Stimulated activated CD8-positive, alpha-beta memory T cell treated with anti-CD3 and anti-CD28 coated beads, Interleukin-12 subunit alpha, Interleukin-12 subunit beta, amount 100 ng/mL, for 1 hour (primary cell): ENCODE measurements around the gene UBE4B.

Experiments used
- DNase-seq: peaks from one replicate; pipeline ENCODE4 v3.0.0-alpha.2; 2020; ENCODE audit warnings: low read depth

The UBE4B gene

GRCh38 chr1:10117132-10117531, 84.4 kb downstream of the UBE4B start:
- DNase-seq: no peak

GRCh38 chr1:10117865-10118264, 85.1 kb downstream of the UBE4B start:
- no peak for DNase-seq

GRCh38 chr1:10121688-10122087, 88.9 kb downstream of the UBE4B start:
- no peak for DNase-seq

DNA sequence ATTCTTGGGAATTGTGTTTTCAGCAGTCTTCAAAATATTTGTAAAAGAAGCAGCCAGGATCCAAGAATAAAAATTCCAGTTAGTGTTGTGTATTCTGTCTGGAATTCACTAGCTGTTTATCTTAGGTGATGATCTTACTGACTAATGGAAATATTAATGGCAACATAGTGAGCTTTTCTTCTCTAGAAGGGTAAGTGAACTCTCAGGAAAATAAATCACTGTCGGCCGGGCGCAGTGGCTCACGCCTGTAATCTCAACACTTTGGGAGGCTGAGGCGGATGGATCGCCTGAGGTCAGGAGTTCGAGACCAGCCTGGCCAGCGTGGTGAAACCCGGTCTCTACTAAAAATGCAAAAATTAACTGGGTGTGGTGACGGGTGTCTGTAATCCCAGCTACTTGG, 90.2 kb downstream of the UBE4B start:
- no peak for DNase-seq

DNA sequence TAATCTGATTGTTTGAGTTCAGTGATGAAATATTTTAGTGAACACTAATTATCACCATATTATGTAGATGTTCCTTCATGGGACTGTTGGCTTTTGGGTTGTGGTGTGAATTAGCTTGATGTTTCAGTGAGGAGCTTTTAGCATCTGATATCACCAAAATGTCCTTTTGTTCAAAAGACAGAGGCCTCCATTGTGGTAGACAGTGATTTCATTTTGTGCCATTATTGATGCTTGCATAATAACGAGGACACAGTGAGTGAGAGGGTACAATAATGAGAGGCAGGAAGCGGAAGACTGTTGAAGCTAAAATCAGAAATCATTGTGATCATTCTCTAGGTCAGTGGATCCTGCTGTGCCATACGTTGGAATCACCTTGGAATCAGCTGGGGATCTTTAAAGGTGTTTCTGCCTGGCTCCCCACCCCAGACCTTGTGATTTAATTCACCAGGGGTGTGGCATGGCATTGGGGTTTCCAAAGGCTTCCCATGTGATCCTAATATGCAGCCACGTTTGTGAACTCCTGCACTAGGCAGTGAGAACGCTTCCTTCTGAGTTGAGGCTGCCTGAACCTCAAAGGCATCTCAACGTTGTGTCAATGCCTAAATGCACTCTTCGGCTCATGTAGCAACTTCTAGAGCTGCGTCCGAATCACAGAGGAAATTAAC, 95.5 kb downstream of the UBE4B start:
- no peak for DNase-seq

DNA sequence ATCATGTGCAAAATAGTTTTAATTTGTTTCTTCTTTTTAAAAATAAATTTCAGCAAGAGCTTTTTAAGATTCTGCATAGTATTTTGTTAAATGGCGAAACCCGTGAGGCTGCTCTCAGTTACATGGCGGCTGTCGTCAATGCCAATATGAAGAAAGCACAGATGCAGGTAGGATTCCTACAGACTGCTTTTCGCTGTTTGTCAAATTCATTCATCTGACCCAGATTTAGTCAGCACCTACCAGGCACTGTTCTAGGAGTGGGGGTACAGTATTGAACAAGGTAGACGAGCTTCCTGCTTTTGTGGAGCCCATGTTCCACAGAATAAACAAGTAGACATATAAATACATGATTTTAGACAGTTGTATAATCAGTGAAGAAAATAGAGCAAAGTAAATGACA, 99.6 kb downstream of the UBE4B start:
- DNase-seq: no peak

DNA sequence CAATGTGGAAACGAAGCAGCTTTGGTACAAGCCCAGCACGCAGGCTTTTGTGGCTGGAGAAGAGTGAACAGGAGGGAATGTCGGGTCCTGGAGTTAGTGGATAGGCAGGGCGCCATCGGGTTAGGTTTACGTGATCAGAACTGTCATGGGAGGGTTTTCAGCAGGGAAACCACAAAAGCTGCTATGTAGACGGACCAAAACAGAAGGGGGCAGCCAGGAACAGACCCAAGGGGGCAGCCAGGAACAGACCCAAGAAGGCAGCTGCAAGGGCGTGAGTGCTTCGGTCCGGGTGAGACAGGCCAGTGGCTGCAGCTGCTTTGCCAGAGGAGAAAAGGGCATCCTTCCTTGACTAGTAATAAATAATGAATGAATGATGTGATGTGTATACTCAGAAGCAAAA, 100.1 kb downstream of the UBE4B start:
- no peak for DNase-seq

GRCh38 chr1:10140981-10141380, 108.2 kb downstream of the UBE4B start:
- DNase-seq: no peak

DNA sequence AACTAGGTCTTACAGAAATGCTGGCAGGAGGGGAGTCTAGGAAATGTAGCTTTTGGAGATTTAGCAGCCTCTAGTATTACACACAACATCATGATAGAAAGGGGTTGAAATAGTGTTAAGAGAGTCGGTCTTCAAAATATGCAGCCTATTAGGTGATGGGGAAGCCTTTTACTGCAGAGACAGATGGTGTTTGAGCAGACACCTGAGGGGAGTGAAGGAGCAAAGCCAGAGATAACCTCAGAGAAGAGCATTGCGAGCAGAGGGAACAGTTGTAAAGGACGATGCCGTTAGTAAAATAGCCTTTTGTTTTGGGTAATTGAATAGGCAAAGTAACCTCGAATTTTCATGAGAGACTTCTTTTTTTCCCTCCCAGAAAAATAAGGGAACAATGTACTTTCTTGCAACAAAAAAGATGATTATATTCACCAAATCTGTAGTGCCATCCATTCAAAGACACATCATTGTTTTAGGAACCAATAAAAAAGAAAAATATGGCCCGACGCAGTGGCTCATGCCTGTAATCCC, 111.3 kb downstream of the UBE4B start:
- no peak for DNase-seq

GRCh38 chr1:10146391-10146790, 113.6 kb downstream of the UBE4B start:
- no peak for DNase-seq

GRCh38 chr1:10149231-10149630, 116.5 kb downstream of the UBE4B start:
- no peak for DNase-seq

DNA sequence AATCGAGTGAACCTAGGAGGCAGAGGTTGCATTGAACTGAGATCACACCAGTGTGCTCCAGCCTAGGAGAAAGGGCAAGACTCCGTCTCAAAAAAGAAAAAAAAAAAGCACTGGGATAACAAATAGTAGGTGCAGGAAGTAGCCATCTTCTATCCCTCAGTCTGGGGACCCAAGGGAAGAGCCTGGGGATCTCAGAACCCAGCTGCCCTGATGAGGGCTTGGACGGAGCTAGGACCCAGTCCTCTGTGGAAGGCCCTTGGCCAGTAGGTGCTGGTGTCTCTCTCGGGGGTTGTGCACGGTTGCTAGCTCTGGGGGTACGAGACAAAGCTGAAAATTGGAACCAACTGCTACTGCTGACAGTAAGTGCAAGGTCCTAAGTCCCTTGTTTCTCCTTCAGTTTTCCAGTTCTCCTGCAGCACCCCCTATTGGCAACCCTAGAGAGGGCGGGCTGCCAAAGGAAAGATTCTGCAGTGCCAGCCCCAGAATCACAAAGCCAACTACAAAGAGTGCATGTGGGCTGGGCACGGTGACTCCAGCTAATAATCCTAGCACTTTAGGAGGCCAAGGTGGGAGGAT, 120.0 kb downstream of the UBE4B start:
- DNase-seq: no peak

DNA sequence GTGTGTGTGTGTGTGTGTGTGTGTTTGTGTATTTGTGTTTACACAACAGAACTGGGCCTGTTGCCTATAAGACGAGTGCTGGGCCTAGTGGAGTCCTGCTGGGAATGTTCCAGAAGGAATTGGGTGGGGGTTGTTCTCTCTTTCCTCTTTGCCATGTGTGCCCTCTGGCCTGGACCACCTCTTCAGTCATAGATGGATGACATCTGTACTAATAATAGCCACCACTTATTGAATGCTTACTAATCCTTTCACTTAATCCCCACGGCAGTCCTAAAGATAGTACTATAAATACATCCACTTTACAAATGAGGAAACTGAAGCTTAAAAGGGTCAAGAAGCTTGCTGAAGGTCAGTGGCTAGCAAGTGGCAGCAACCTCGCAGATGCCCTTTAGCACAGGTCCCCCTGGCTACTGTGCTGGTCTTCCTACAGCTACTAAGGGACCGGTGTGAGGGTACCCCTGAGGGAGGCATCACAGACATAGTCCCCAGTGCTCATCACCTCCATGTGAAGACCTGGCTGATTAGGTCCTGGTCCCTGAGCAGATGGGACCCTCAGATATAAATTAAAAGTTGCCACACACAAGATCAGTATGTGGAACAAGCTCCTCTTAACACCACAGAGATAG, 122.4 kb downstream of the UBE4B start:
- DNase-seq: no peak

DNA sequence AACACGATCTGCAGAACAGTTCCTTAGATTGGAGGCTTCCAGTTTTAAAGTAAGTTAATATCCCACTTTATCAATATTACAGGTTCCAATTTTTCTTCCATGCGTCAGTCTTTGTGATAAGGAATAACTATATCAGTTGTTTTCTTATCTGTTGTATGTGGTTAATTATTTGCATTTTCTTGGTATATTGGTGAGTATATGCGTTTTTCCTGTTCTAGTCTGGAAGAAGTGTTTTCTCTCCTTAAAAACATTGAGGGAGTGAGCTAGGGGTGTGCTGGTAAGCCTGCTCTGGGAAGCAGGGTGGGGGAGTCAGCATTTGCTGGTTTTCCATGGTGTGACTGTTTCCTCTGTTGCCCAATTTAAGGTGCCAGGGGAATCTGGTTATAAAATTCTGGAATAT, 127.4 kb downstream of the UBE4B start:
- DNase-seq: no peak

GRCh38 chr1:10160907-10161490, 128.2 kb downstream of the UBE4B start:
- DNase-seq: no peak

- DNase-seq: no peak
Observed at GRCh38 chr1:10161541-10162290, 129.0 kb downstream of the UBE4B start.

GRCh38 chr1:10168912-10169514, 136.3 kb downstream of the UBE4B start:
- DNase-seq: no peak

- no peak for DNase-seq
Observed at GRCh38 chr1:10170239-10170574, 137.4 kb downstream of the UBE4B start.

GRCh38 chr1:10171105-10171767, 138.5 kb downstream of the UBE4B start:
- no peak for DNase-seq

DNA sequence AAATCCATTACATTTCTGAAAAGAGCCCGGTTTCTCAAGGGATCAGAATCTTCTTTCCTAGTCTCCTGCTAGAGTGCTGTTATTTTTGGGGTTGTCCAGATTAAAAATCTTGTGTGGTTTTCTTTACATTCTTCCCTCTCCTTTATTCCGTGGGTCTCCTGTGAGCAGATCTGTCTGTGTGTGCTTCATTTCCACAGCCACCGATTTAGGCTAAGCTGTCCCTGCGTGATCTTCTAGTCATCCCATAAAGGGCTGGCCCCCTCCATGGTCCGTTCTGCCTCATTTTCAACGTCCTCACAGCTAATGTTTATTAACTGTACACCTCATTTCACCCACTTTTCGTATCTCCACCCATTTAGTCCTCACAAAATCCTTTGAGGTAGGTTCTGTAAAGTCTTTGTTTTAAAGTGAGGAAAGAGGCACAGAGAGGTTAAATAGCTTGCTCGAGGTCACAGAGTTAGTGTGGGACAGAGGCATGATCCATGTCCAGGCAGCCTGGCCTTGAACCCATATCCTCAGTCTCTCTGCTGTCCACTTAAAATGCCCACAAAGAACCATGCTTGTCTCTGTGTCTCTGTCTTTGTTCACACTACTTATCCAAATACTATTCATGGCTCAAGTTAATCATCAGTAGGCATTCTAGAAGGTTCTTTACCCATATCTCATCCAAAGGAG, 139.4 kb downstream of the UBE4B start:
- no peak for DNase-seq

DNA sequence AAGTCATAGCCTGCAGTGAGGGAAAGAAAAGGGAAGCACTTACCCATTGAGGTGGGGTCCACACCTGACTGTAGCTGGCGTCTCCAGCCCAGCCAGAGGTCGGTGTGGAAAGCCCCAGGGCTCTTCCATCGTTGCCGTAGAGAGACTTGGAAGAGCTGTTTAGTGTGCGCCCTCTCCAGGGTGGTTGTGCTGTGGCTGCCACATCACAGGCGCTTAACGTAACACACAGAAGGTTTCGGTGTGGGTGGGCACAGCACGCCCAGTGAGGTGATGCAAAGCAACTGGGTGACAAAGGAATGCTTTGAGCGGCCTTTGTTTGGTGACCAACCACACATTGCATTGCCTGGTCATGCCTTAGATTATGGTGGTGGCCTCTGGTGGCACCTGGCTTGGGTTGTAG, 140.8 kb downstream of the UBE4B start:
- DNase-seq: no peak
